Colonic mucosa (tissue), 4 donors: ENCODE data around the gene CNTN2. TPM values are rescaled to one million over a fixed set of nuclear protein-coding genes. Genes with fewer than 3 reads are reported as not detected.

Experiments used
- DNase-seq: peaks from one replicate; pipeline ENCODE4 v3.0.0-alpha.2; 2020
- H3K27ac ChIP-seq: fragments of 200-600 bp; one replicate; pipeline ENCODE4 v1.8.0; 2021
- H3K27me3 ChIP-seq: fragments of 200-600 bp; one replicate; pipeline ENCODE4 v1.8.0; 2021
- H3K36me3 ChIP-seq: fragments of 200-600 bp; one replicate; pipeline ENCODE4 v1.8.0; 2021
- H3K4me1 ChIP-seq: fragments of 200-600 bp; one replicate; pipeline ENCODE4 v1.8.0; 2021; ENCODE audit warnings: mild to moderate bottlenecking
- H3K4me3 ChIP-seq: fragments of 200-600 bp; one replicate; pipeline ENCODE4 v1.8.0; 2021
- H3K9ac ChIP-seq, 2 donors: one replicate each; pipeline ENCODE4 v1.7.0; 2013; ENCODE audit warnings: control low read depth in 2 of 2, low read depth in 2 of 2, low read length in 2 of 2
- H3K9me3 ChIP-seq: fragments of 200-600 bp; one replicate; pipeline ENCODE4 v1.8.0; 2021
- CTCF ChIP-seq: fragments of 200-600 bp; IDR thresholded peaks from one replicate; pipeline ENCODE4 v1.8.0; 2022; ENCODE audit warnings: antibody characterized with exemption, mild to moderate bottlenecking
- intact Hi-C: fragments of 100-400 bp; cut with DNase I; formaldehyde crosslinking; loops from one replicate; pipeline ENCODE4 v1.14.1; 2022
- total RNA-seq, 2 donors: library from RNA; stranded (reverse); fragmentation: NEBNext Ultra II Directional in 1 of 2; extraction: Animal tissue kit (Norgen Biotek cat#: 25700) in 1 of 2; gene quantifications; one replicate each; pipeline ENCODE4 v1.2.1, GENCODE V29; 2021
- donor health status: healthy.
- donor health status: DM: no; HTN: no; CAD: no.
- donor health status: DM: no; HTN: no; CAD: no.

CNTN2 gene
- total RNA-seq, 2 donors from 2014 or later: 0.20 to 1.4 TPM

GRCh38 chr1:205071801-205072200, 28.8 kb downstream of the CNTN2 start:
- Histone ChIP-seq H3K27ac (no peak overlapping the region), H3K27me3 (no peaks in the 10 kb centered on the region), H3K4me3 (no peak overlapping the region), H3K4me1 (no peaks in the 10 kb centered on the region), H3K36me3 (no peaks in the 10 kb centered on the region), H3K9me3 (no peaks in the 10 kb centered on the region), H3K9ac (no peak overlapping the region)
- DNase-seq: no peak
- no peak for TF ChIP-seq CTCF
- intact Hi-C loops: no loop called here

GRCh38 chr1:205072286-205072685, 29.3 kb downstream of the CNTN2 start:
- intact Hi-C loops: no loop called here
- Histone ChIP-seq H3K36me3 (no peaks in the 10 kb centered on the region), H3K4me3 (no peak overlapping the region), H3K9me3 (no peaks in the 10 kb centered on the region), H3K9ac (no peak overlapping the region), H3K27ac (no peak overlapping the region), H3K4me1 (no peaks in the 10 kb centered on the region), H3K27me3 (no peaks in the 10 kb centered on the region)
- no peak for DNase-seq
- no peak for TF ChIP-seq CTCF

- H3K36me3 ChIP-seq: no peaks in the 10 kb centered on the region
- TF ChIP-seq CTCF: no peak
These were observed 29.9 kb downstream of the CNTN2 start for GRCh38 chr1:205072881-205073280.

GRCh38 chr1:205073511-205073910, 30.5 kb downstream of the CNTN2 start:
- Histone ChIP-seq H3K9ac (no peak overlapping the region), H3K36me3 (no peaks in the 10 kb centered on the region), H3K4me3 (no peak overlapping the region), H3K9me3 (no peaks in the 10 kb centered on the region), H3K4me1 (no peaks in the 10 kb centered on the region), H3K27ac (no peak overlapping the region), H3K27me3 (no peaks in the 10 kb centered on the region)
- no peak for TF ChIP-seq CTCF
- intact Hi-C loops: no loop called here
- DNase-seq: no peak

More at GRCh38 chr1:205072881-205073280, 29.9 kb downstream of the CNTN2 start:
- Histone ChIP-seq H3K4me3 (no peak overlapping the region), H3K9ac (no peak overlapping the region), H3K4me1 (no peaks in the 10 kb centered on the region), H3K9me3 (no peaks in the 10 kb centered on the region), H3K27me3 (no peaks in the 10 kb centered on the region), H3K27ac (no peak overlapping the region)
- DNase-seq: no peak
- intact Hi-C loops: no loop called here

GRCh38 chr1:205074084-205074483, 31.1 kb downstream of the CNTN2 start:
- Histone ChIP-seq H3K9ac (no peak overlapping the region), H3K4me1 (no peaks in the 10 kb centered on the region), H3K36me3 (no peaks in the 10 kb centered on the region), H3K27me3 (no peaks in the 10 kb centered on the region), H3K4me3 (no peak overlapping the region), H3K9me3 (no peaks in the 10 kb centered on the region), H3K27ac (no peak overlapping the region)
- no peak for TF ChIP-seq CTCF
- no peak for DNase-seq
- intact Hi-C loops: no loop called here

GRCh38 chr1:205074513-205074912, 31.5 kb downstream of the CNTN2 start:
- H3K27ac ChIP-seq: no peak overlapping the region
- no peaks in the 10 kb centered on the region for H3K9me3 ChIP-seq
- no peaks in the 10 kb centered on the region for H3K36me3 ChIP-seq
- intact Hi-C loops: no loop called here
- H3K9ac ChIP-seq: no peak overlapping the region
- H3K4me3 ChIP-seq: no peak overlapping the region
- H3K4me1 ChIP-seq: no peaks in the 10 kb centered on the region
- no peaks in the 10 kb centered on the region for H3K27me3 ChIP-seq
- DNase-seq: no peak
- TF ChIP-seq CTCF: no peak
